Ovary (tissue), 3 donors: ENCODE results near the gene RECQL5.

Experiments used
- EP300 ChIP-seq: sonication (generic); formaldehyde crosslinking; IDR thresholded peaks from one replicate; pipeline ENCODE4 v1.6.1; 2017; ENCODE audit warnings: antibody characterized with exemption
- POLR2A ChIP-seq: fragments of 450-650 bp; IDR thresholded peaks from one replicate; pipeline ENCODE4 v1.6.1; 2017; ENCODE audit warnings: antibody characterized with exemption, mild to moderate bottlenecking, moderate library complexity
- TF ChIP-seq, protein P1 (sequence below), 3 donors: fragments of 450-650 bp in 2 of 3; fragments of 200-600 bp in 1 of 3; IDR thresholded peaks; one replicate each; pipeline versions ENCODE4 v1.5.1 to v1.8.0; 2016 to 2022; ENCODE audit warnings: antibody characterized with exemption in 3 of 3, mild to moderate bottlenecking in 1 of 3
- donor health status: DM: no; HTN: no; CAD: no.

DNA sequence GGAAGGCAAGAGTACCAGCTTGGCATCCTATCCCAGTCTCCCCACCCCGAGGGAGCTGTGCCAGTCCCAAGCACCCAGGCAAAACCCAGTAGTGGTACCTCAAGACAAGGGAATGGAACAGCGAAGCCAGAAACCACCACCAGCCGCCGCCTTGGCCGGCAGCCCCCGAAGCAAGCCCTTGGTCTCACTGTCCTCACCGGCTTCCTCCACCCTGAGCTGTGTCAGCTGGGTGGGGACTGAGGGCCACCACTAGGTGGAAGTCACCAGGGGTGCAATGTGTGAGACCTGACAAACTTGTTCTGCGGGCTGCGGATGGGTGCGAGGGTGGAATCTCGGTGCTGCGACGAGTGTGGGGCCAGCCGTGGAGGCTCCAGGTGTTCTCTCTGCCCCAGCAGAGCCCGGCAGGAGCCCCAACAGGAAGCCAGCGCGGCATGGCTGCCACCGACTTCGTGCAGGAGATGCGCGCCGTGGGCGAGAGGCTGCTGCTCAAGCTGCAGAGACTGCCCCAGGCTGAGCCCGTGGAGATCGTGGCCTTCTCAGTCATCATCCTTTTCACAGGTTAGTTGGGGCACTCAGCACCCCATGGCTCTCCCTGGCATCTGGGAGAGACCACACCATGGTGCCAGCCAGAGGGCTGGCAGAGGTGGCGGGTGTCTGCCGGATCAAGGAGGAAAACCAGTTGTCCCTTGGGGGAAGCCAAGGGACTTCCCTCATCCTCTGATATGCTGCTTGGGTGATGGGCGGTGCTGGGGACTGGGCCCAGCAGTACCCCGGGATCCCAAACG lies 27.0 kb downstream of the RECQL5 start:
- TF ChIP-seq, protein P1, sequence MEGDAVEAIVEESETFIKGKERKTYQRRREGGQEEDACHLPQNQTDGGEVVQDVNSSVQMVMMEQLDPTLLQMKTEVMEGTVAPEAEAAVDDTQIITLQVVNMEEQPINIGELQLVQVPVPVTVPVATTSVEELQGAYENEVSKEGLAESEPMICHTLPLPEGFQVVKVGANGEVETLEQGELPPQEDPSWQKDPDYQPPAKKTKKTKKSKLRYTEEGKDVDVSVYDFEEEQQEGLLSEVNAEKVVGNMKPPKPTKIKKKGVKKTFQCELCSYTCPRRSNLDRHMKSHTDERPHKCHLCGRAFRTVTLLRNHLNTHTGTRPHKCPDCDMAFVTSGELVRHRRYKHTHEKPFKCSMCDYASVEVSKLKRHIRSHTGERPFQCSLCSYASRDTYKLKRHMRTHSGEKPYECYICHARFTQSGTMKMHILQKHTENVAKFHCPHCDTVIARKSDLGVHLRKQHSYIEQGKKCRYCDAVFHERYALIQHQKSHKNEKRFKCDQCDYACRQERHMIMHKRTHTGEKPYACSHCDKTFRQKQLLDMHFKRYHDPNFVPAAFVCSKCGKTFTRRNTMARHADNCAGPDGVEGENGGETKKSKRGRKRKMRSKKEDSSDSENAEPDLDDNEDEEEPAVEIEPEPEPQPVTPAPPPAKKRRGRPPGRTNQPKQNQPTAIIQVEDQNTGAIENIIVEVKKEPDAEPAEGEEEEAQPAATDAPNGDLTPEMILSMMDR (IDR thresholded peaks at IDR 0.05): no peak
- no peak for TF ChIP-seq EP300
- no peak for TF ChIP-seq POLR2A
